Esophagus squamous epithelium (tissue), 4 donors: ENCODE results near the gene UBE2M.

Experiments
- CTCF ChIP-seq, 6 experiments: fragments of 450-650 bp in 4 of 6; fragments of 200-600 bp in 2 of 6; sonication (generic) in 2 of 6; IDR thresholded peaks; one replicate each; pipeline ENCODE4 v1.5.1; 2016 to 2019; ENCODE audit warnings: antibody characterized with exemption in 6 of 6, mild to moderate bottlenecking in 4 of 6, moderate library complexity in 4 of 6
- POLR2A ChIP-seq, 4 donors: fragments of 450-650 bp; IDR thresholded peaks; one replicate each; pipeline ENCODE4 v1.6.1; 2017; ENCODE audit warnings: antibody characterized with exemption in 4 of 4, mild to moderate bottlenecking in 4 of 4, moderate library complexity in 3 of 4

DNA sequence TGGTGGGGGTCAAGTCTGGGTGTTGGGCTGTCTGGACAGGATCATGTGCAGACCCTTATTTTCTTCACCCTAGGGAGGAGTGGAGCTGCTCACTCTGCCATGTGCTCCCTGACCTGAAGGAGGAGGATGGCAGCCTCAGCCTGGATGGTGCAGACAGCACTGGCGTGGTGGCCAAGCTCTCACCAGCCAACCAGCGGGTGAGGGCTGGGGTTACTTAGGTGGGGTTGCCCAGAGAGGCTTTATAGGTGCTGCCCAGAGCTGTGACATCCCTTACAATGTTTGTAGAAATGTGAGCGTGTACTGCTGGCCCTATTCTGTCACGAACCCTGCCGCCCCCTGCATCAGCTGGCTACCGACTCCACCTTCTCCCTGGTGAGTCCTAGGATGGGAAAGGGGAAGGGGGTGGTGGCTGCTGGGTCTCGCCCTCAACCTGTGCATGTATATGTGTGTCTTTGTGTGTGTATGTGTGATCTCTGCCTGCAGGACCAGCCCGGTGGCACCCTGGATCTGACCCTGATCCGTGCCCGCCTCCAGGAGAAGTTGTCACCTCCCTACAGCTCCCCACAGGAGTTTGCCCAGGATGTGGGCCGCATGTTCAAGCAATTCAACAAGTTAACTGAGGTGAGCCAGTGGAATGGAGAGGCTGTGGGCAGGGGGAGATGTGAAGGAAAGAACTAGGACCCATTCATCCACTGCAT, 8.6 kb downstream of the UBE2M start:
- TF ChIP-seq CTCF (IDR thresholded peaks at IDR 0.05) (no peak), POLR2A (IDR thresholded peaks at IDR 0.05) (no peak)
